HG02884 (cell line): ENCODE measurements around the gene ZNF169.
A peak's percentile ranks its signal among the peaks of the same experiment; 100 is the strongest.
"Not testable (repeated sequence)": the region's sequence is repeated elsewhere in the genome, so short reads cannot be mapped to it uniquely, and the experiment has no call there.

Source experiments
- ATAC-seq: cut with Tn5 transposase; IDR thresholded peaks from one replicate; pipeline ENCODE4 v1.9.1; 2021; ENCODE audit warnings: mild to moderate bottlenecking, moderate library complexity; ENCODE audit not compliant: unreplicated experiment

Gene ZNF169

GRCh38 chr9:94259077-94259862 lies at the start of gene ZNF169:
ZNF169 (plus strand) TSS chr9:94259298; CDS start chr9:94278813, 19,515 bp downstream.
- ATAC-seq, result peak; percentile 100

- no peak for ATAC-seq
These were observed 48.2 kb upstream of the ZNF169 start for GRCh38 chr9:94210616-94211603.

- ATAC-seq, result no peak
These were observed 47.0 kb upstream of the ZNF169 start for GRCh38 chr9:94212091-94212490.

GRCh38 chr9:94212531-94212930 lies 46.6 kb upstream of the ZNF169 start:
- ATAC-seq, result no peak

- ATAC-seq, result peak; percentile 78
These were observed 45.5 kb upstream of the ZNF169 start for GRCh38 chr9:94213511-94214124.

GRCh38 chr9:94222870-94223269 lies 36.2 kb upstream of the ZNF169 start:
- ATAC-seq, result no peak

- ATAC-seq, result not testable (repeated sequence)
These were observed 33.7 kb upstream of the ZNF169 start for GRCh38 chr9:94225413-94225812.

GRCh38 chr9:94228616-94229015 lies 30.5 kb upstream of the ZNF169 start:
- no peak for ATAC-seq

- ATAC-seq, result no peak
These were observed 26.7 kb upstream of the ZNF169 start for GRCh38 chr9:94232428-94232827.

- ATAC-seq, result not testable (repeated sequence)
These were observed 18.0 kb upstream of the ZNF169 start for GRCh38 chr9:94241098-94241497.

GRCh38 chr9:94245651-94246050 lies 13.4 kb upstream of the ZNF169 start:
- ATAC-seq, result no peak

- no peak for ATAC-seq
These were observed 8.6 kb upstream of the ZNF169 start for GRCh38 chr9:94250456-94250855.

- ATAC-seq, result no peak
These were observed 3.1 kb upstream of the ZNF169 start for GRCh38 chr9:94256007-94256406.

GRCh38 chr9:94265626-94266402 lies 6.7 kb downstream of the ZNF169 start:
- ATAC-seq, result not testable (repeated sequence)

- no peak for ATAC-seq
These were observed 10.2 kb downstream of the ZNF169 start for GRCh38 chr9:94269264-94269663.

- ATAC-seq, result no peak
These were observed 10.9 kb downstream of the ZNF169 start for GRCh38 chr9:94270009-94270408.

GRCh38 chr9:94277029-94277428 lies 17.9 kb downstream of the ZNF169 start:
- ATAC-seq, result not testable (repeated sequence)

- no peak for ATAC-seq
These were observed 18.9 kb downstream of the ZNF169 start for GRCh38 chr9:94277885-94278536.

- ATAC-seq, result no peak
These were observed 21.4 kb downstream of the ZNF169 start for GRCh38 chr9:94280409-94280989.

- ATAC-seq, result no peak
These were observed 22.0 kb downstream of the ZNF169 start for GRCh38 chr9:94281101-94281500.
